Upper lobe of right lung (tissue), 1 donor: ENCODE data around the gene SLAMF1. TPM values are rescaled to one million over a fixed set of nuclear protein-coding genes. Genes with fewer than 3 reads are reported as not detected.
"Not testable (repeated sequence)": the region's sequence is repeated elsewhere in the genome, so short reads cannot be mapped to it uniquely, and the experiment has no call there.

ENCODE experiments used
- ATAC-seq: fragments of 200-7000 bp; cut with Tn5 transposase; one replicate; pipeline ENCODE4 v1.9.1; 2020; ENCODE audit warnings: mild to moderate bottlenecking, moderate library complexity
- DNase-seq: peaks from one replicate; pipeline ENCODE4 v3.0.0-alpha.2; 2020
- H3K27ac ChIP-seq: fragments of 200-600 bp; one replicate; pipeline ENCODE4 v1.8.0; 2022
- H3K27me3 ChIP-seq: fragments of 200-600 bp; one replicate; pipeline ENCODE4 v1.8.0; 2022; ENCODE audit warnings: mild to moderate bottlenecking
- H3K36me3 ChIP-seq: fragments of 200-600 bp; one replicate; pipeline ENCODE4 v1.8.0; 2022
- H3K4me1 ChIP-seq: fragments of 200-600 bp; one replicate; pipeline ENCODE4 v1.8.0; 2022
- H3K4me3 ChIP-seq: fragments of 200-600 bp; one replicate; pipeline ENCODE4 v1.8.0; 2022; ENCODE audit warnings: mild to moderate bottlenecking
- H3K9me3 ChIP-seq: fragments of 200-600 bp; one replicate; pipeline ENCODE4 v1.8.0; 2022
- intact Hi-C: fragments of 100-400 bp; cut with DNase I; formaldehyde crosslinking; loops from one replicate; pipeline ENCODE4 v1.11.0; 2022
- long read RNA-seq: library from polyadenylated mRNA; unstranded; transcript quantifications from one replicate; pipeline ENCODE4 v2.0.0, GENCODE V29; 2021
- total RNA-seq: library from RNA; stranded (reverse); fragmentation: NEBNext Ultra II Directional; extraction: Animal tissue kit (Norgen Biotek cat#: 25700); gene quantifications from one replicate; pipeline ENCODE4 v1.2.1, GENCODE V29; 2021
- TF ChIP-seq, protein P1 (sequence below): fragments of 200-600 bp; IDR thresholded peaks from one replicate; pipeline ENCODE4 v1.8.0; 2022; ENCODE audit warnings: antibody characterized with exemption
- donor health status: DM: no; HTN: yes; CAD: no; lungs with severe emphysema.

Gene SLAMF1
- 1.6 TPM for total RNA-seq
- long read RNA-seq, full-length matches to known transcripts, result 1 of 2 reads
- long read RNA-seq, partial matches to known transcripts, result 0 of 2 reads
- long read RNA-seq, other reads (novel, unspliced or antisense), result 1 of 2 reads

DNA sequence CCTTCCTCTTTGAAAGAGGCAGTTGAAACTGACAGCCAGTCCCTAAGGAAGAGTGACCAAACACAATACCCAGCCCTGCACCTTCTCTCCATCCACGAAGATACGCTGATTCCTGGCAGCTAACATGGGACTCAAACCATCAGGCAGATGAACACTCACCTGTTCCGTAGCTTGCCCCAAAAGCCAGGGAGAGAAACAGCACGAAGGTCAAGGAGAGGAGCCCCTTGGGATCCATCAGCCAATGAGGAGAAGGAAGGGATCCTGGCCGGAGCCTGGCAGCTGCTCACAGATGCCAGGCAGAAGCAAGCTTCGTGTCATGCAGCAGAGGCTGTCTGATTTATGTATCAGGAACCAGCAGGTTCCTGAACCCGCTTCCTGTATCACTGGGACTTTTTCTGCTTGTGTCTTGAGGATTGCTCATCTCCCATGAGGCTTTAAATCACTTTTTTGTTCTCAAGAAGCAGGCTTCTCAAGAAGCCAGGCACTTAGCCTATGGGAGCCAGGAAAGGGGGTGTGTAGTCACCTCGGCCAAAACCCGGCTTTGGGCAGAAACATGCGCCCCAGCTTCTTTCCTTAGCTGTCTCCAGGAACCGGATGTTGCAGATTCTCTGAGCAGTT is at the start of gene SLAMF1:
Gene SLAMF1, minus strand, starts transcription at position 334 of the 618 bp plus-strand sequence. Its CDS starts 99 bp downstream, at position 235.
- H3K27me3 ChIP-seq, result no peaks in the 10 kb centered on the region
- H3K4me3 ChIP-seq, result peak within 1 kb of the TSS; percentile 34
- no peaks in the 10 kb centered on the region for H3K4me1 ChIP-seq
- peak within 1 kb of the TSS; percentile 51 for H3K27ac ChIP-seq
- DNase-seq (no peak), ATAC-seq (peak; percentile 62)
- no peaks in the 10 kb centered on the region for H3K9me3 ChIP-seq
- intact Hi-C loops, result no loop called here
- TF ChIP-seq, protein P1, sequence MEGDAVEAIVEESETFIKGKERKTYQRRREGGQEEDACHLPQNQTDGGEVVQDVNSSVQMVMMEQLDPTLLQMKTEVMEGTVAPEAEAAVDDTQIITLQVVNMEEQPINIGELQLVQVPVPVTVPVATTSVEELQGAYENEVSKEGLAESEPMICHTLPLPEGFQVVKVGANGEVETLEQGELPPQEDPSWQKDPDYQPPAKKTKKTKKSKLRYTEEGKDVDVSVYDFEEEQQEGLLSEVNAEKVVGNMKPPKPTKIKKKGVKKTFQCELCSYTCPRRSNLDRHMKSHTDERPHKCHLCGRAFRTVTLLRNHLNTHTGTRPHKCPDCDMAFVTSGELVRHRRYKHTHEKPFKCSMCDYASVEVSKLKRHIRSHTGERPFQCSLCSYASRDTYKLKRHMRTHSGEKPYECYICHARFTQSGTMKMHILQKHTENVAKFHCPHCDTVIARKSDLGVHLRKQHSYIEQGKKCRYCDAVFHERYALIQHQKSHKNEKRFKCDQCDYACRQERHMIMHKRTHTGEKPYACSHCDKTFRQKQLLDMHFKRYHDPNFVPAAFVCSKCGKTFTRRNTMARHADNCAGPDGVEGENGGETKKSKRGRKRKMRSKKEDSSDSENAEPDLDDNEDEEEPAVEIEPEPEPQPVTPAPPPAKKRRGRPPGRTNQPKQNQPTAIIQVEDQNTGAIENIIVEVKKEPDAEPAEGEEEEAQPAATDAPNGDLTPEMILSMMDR, result no peak
- no peaks in the 10 kb centered on the region for H3K36me3 ChIP-seq

- H3K4me1 ChIP-seq, H3K9me3 ChIP-seq, H3K36me3 ChIP-seq, H3K27ac ChIP-seq, intact Hi-C loops, DNase-seq, H3K4me3 ChIP-seq, H3K27me3 ChIP-seq, ATAC-seq: not testable (repeated sequence)
- TF ChIP-seq, protein P1, result peak; percentile 30
These were observed 45.5 kb upstream of the SLAMF1 start for GRCh38 chr1:160692390-160692789.

DNA sequence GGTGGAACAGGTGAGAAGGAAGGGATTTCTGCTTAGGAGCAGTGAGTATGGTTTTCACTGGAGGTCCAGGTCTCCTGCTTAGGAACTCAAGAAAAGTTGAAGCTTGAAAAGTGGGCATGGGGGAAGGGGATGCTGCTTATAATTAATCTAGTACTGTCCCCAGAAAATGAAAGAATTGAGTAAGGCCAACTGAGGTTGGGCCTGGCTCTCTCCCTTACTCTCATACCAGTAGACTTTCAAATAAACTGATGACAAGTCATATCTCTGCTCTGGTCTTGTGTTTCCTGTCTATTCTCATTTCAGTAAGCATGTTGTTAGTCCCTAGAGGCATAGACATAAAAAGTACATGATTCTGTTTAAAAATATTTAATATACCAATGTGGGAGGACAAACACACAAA is 38.4 kb upstream of the SLAMF1 start:
- intact Hi-C loops, result no loop called here
- DNase-seq, result no peak
- no peaks in the 10 kb centered on the region for H3K27me3 ChIP-seq
- no peaks in the 10 kb centered on the region for H3K9me3 ChIP-seq
- no peak overlapping the region for H3K4me3 ChIP-seq
- ATAC-seq, result no peak
- TF ChIP-seq, protein P1, result no peak
- peaks cover 12% of the 10 kb centered on the region for H3K4me1 ChIP-seq
- no peak overlapping the region for H3K27ac ChIP-seq
- H3K36me3 ChIP-seq, result peaks cover 5% of the 10 kb centered on the region

DNA sequence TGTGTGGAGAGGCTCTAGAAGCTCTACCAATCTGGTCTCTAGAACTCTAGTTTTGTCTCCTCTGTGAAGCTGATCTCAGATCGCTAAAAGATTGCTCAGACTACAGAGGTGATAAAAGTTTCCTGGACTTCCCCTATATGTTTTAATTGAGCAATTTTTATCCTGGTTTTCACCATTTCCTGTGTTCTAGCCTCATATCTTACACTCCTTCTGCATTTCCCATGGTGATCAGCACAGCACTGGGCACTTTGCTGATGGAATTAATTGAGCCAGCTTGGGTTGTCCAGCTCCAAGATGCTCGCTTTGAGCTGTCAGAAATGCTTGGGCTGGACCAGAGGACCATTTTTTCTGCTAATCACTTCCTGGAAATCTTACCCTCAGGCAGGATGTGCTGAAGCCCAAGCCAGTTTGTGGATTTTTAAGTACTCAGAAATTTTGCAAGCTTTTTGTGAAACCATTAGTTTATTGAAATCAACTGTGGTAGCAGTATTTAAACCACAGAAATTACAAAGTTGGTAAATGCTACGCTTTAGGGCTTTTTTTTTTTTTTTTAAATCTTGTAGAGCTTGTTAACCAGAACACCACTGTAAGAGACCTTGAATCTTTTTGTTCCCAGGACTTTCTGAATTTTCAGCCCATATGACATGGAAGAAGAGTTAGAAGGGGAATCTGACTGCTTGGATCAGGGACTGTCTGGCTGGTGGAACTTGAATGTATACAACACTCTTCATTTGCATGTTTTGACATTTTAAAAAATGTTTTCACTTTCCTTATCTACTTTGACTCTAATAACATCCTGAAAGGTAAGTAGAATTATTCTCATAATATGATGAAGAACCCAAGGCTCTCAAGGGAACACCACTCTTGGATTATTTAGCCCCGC is 36.4 kb upstream of the SLAMF1 start:
- no peak overlapping the region for H3K4me3 ChIP-seq
- TF ChIP-seq, protein P1, result no peak
- intact Hi-C loops, result no loop called here
- H3K36me3 ChIP-seq, result peaks cover 5% of the 10 kb centered on the region
- ATAC-seq (peak; percentile 31), DNase-seq (no peak)
- H3K9me3 ChIP-seq, result no peaks in the 10 kb centered on the region
- no peaks in the 10 kb centered on the region for H3K27me3 ChIP-seq
- H3K27ac ChIP-seq, result no peak overlapping the region
- H3K4me1 ChIP-seq, result peaks cover 12% of the 10 kb centered on the region

- H3K27me3 ChIP-seq, result no peaks in the 10 kb centered on the region
- no peak for DNase-seq
- H3K4me1 ChIP-seq, result peaks cover 12% of the 10 kb centered on the region
- H3K27ac ChIP-seq, result no peak overlapping the region
- intact Hi-C loops, result no loop called here
- H3K4me3 ChIP-seq, result no peak overlapping the region
- ATAC-seq, result no peak
- H3K36me3 ChIP-seq, result peaks cover 5% of the 10 kb centered on the region
- TF ChIP-seq, protein P1, result no peak
- no peaks in the 10 kb centered on the region for H3K9me3 ChIP-seq
These were observed 35.0 kb upstream of the SLAMF1 start for GRCh38 chr1:160681891-160682140.
